Psoas muscle (tissue), 8 donors: ENCODE results near the gene LIMD2. TPM values are rescaled to one million over a fixed set of nuclear protein-coding genes. Genes with fewer than 3 reads are reported as not detected.

Experiments
- ATAC-seq, 4 donors: fragments of 200-7000 bp; cut with Tn5 transposase; one replicate each; pipeline ENCODE4 v1.9.1; 2020; ENCODE audit warnings: moderate library complexity in 3 of 4, mild to moderate bottlenecking in 2 of 4
- DNase-seq, 2 donors: peaks; one replicate each; pipeline ENCODE4 v3.0.0-alpha.2; 2020
- H3K27ac ChIP-seq: fragments of 200-600 bp; one replicate; pipeline ENCODE4 v1.8.0; 2022
- H3K27me3 ChIP-seq, 3 donors: fragments of 200-600 bp in 1 of 3; one replicate each; pipeline versions ENCODE4 v1.6.1 to v1.8.0; 2013 to 2022; ENCODE audit warnings: low read length in 2 of 3, mild to moderate bottlenecking in 2 of 3, moderate library complexity in 1 of 3; ENCODE audit not compliant: insufficient read depth in 3 of 3
- H3K36me3 ChIP-seq, 2 donors: fragments of 200-600 bp in 1 of 2; one replicate each; pipeline versions ENCODE4 v1.6.1 to v1.8.0; 2013 to 2022; ENCODE audit warnings: low read depth in 1 of 2, mild to moderate bottlenecking in 1 of 2, moderate library complexity in 1 of 2; ENCODE audit not compliant: insufficient read depth in 1 of 2
- H3K4me1 ChIP-seq: fragments of 200-600 bp; one replicate; pipeline ENCODE4 v1.8.0; 2022
- H3K4me3 ChIP-seq: fragments of 200-600 bp; one replicate; pipeline ENCODE4 v1.8.0; 2022; ENCODE audit warnings: mild to moderate bottlenecking
- H3K9me3 ChIP-seq: fragments of 200-600 bp; one replicate; pipeline ENCODE4 v1.8.0; 2022
- WGBS, 3 donors: extraction: QIAGEN DNeasy Blood & Tissue Kit; methylation state at CpG; one replicate each; pipeline versions ENCODE4 v1.1.6 to v1.1.7; 2013; 5-methylcytosine and 5-hydroxymethylcytosine counted together
- intact Hi-C, 2 donors: fragments of 100-400 bp; cut with DNase I; formaldehyde crosslinking; loops; one replicate each; pipeline versions ENCODE4 v1.11.0 to v1.14.2; 2022
- polyA plus RNA-seq, 3 donors: library from polyadenylated mRNA; stranded (reverse); fragments of 200-250 nt; gene quantifications; one replicate each; pipeline ENCODE4 v1.2.3, GENCODE V29; 2013
- total RNA-seq, 4 donors: library from RNA; stranded (reverse); fragmentation: NEBNext Ultra II Directional in 2 of 4; extraction: Animal tissue kit (Norgen Biotek cat#: 25700) in 2 of 4; gene quantifications; one replicate each; pipeline versions ENCODE4 v1.2.1 to v1.2.4, GENCODE V29; 2021 to 2023
- TF ChIP-seq, protein P1 (sequence below): fragments of 200-600 bp; IDR thresholded peaks from one replicate; pipeline ENCODE4 v1.8.0; 2022; ENCODE audit warnings: antibody characterized with exemption
- donor health status: healthy with polysubstance abuse.
- donor health status: DM: no; HTN: no; CAD: no; lungs with moderate emphysema.
- donor health status: Bipolar disorder and iron deficiency.
- donor health status: healthy.
- donor health status: DM: yes; HTN: yes; CAD: no.
- donor health status: DM: no; HTN: no; CAD: no.
- donor health status: DM: no; HTN: no; CAD: no.
- donor health status: DM: yes; HTN: yes; CAD: no.

LIMD2 gene
- total and polyA plus RNA-seq, 7 donors = 0.95 to 4.4 (median 2.7) TPM

DNA sequence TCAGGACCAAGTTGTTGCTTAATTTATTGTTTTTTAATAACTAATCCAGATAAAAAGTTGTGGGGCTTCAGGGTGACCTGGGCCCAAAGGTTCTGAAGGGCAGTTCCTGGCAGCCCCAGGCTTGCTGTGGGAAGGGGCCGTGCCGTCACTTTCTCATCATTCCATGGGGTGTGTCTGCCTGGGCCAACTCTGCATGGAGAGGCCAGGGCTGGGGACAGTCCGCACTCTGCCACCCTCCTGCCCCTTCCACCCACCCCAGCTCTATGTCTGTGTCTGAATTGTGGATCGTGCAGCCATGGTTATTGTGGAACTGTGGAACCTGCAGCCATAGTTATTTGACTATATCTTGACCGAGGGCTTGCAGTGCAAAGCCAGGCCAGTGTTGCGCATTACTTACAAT lies 4.0 kb downstream of the LIMD2 start:
- ATAC-seq = no peak

DNA sequence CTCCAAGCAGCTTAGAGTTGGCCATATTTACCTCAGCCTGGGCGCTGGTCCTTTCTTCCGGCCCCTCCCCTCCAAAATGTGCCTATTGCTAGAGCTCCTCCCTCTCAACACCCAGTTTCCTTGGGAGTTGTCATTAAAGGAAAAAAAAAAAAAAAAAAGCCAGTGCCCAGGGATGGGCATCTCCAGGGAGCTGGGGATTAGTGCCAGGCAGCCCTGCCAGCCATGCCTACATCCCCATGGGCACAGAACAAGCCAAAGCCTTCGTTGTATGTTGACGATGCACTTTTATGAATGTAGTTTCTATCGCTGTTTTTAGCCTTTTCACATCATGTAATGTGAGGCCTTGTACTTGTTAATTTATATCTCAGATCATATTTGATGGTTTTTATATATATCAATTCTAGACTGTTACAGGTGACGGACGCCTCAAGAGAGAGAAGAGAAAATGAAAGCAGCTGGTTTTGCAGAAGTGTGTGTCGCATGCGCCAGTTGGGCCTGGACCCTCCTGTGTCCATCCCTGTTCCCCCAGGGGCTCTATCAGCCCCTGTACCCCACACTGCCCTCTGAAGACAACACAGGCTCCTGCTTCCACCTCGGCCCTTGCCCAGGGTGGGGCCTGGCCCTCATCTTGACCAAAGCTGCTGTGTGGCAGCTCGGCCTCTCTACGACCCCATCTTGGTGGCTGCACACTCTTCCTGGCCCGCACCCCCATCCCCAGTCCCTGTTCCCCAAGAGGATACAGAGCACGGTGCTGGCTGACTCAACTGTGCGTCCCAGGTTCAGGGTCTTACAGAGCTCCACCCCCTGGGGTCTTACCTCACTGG lies 4.8 kb downstream of the LIMD2 start:
- no peaks in the 10 kb centered on the region for H3K9me3 ChIP-seq
- intact Hi-C loops = loop anchor here in 1 of 2 donors (5.0 kb wide), 1 partner anchor 142 kb away; no protein-coding TSS in a partner anchor
- ATAC-seq (no peak), DNase-seq (no peak)
- peaks cover 0 to 53% of the 10 kb centered on the region in 2 donors for H3K36me3 ChIP-seq
- H3K4me1 ChIP-seq = peaks cover 16% of the 10 kb centered on the region
- H3K4me3 ChIP-seq = no peak overlapping the region
- TF ChIP-seq, protein P1, sequence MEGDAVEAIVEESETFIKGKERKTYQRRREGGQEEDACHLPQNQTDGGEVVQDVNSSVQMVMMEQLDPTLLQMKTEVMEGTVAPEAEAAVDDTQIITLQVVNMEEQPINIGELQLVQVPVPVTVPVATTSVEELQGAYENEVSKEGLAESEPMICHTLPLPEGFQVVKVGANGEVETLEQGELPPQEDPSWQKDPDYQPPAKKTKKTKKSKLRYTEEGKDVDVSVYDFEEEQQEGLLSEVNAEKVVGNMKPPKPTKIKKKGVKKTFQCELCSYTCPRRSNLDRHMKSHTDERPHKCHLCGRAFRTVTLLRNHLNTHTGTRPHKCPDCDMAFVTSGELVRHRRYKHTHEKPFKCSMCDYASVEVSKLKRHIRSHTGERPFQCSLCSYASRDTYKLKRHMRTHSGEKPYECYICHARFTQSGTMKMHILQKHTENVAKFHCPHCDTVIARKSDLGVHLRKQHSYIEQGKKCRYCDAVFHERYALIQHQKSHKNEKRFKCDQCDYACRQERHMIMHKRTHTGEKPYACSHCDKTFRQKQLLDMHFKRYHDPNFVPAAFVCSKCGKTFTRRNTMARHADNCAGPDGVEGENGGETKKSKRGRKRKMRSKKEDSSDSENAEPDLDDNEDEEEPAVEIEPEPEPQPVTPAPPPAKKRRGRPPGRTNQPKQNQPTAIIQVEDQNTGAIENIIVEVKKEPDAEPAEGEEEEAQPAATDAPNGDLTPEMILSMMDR = no peak
- H3K27me3 ChIP-seq = peaks cover 0 to 16% (median 0%) of the 10 kb centered on the region in 3 donors
- no peak overlapping the region for H3K27ac ChIP-seq
- 70 to 77% (median 75%) methylated on average over 15 of the region's 15 CpGs for WGBS, 3 donors

More for the DNA sequence above, 4.0 kb downstream of the LIMD2 start:
- WGBS, 3 donors = 78 to 84% (median 84%) methylated on average over 6 of the region's 6 CpGs
- Histone ChIP-seq H3K27ac (no peak overlapping the region), H3K9me3 (no peaks in the 10 kb centered on the region), H3K36me3 (peaks cover 0 to 45% of the 10 kb centered on the region in 2 donors), H3K4me3 (no peak overlapping the region), H3K27me3 (peaks cover 0 to 22% (median 0%) of the 10 kb centered on the region in 3 donors), H3K4me1 (peaks cover 19% of the 10 kb centered on the region)
- intact Hi-C loops = loop anchor here in 1 of 2 donors (5.0 kb wide), 1 partner anchor 141 kb away; no protein-coding TSS in a partner anchor
- TF ChIP-seq, protein P1 = no peak
- no peak for DNase-seq

DNA sequence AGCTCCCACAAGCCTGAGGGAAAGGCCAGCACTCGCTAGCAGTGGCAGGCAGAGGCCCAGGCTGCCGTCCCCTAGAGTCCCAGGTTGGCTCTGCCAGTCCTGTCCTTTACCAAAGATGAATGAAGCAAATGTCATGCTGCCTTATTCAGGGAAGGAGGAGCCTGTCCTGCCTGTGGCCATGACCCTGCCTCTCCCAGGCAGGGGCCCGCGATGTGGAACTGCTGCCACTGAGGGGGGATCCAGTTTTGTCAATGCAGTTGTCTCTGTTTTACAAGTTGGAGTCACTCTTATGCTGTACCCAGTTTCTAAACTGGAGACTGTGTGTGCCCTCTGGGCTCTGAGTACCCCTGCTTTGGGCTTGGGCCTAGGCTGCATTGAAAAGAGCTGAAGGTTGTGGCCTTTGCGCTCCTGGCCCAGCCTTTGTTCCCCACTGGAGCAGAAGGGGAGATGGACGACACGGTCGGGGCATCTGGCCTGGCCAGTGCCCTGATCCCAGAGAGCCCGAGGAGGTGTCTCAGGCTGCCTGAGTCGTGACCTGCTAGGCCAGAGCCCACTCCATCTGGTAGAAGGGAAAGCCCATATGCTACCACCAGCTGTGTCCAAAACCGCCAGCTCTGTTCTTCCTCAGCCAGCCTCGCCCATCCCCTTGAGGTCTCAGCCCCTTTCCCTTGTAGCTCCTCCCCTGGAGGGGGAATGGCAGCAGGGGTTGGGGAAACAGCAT lies 5.5 kb downstream of the LIMD2 start:
- Histone ChIP-seq H3K27ac (no peak overlapping the region), H3K36me3 (peaks cover 0 to 60% of the 10 kb centered on the region in 2 donors), H3K4me3 (no peak overlapping the region), H3K27me3 (peaks cover 0 to 11% (median 0%) of the 10 kb centered on the region in 3 donors), H3K9me3 (no peaks in the 10 kb centered on the region), H3K4me1 (peaks cover 16% of the 10 kb centered on the region)
- DNase-seq = no peak
- 77 to 82% (median 82%) methylated on average over 12 of the region's 12 CpGs for WGBS, 3 donors
- no peak for ATAC-seq
- TF ChIP-seq, protein P1 = no peak
- intact Hi-C loops = no loop called here

DNA sequence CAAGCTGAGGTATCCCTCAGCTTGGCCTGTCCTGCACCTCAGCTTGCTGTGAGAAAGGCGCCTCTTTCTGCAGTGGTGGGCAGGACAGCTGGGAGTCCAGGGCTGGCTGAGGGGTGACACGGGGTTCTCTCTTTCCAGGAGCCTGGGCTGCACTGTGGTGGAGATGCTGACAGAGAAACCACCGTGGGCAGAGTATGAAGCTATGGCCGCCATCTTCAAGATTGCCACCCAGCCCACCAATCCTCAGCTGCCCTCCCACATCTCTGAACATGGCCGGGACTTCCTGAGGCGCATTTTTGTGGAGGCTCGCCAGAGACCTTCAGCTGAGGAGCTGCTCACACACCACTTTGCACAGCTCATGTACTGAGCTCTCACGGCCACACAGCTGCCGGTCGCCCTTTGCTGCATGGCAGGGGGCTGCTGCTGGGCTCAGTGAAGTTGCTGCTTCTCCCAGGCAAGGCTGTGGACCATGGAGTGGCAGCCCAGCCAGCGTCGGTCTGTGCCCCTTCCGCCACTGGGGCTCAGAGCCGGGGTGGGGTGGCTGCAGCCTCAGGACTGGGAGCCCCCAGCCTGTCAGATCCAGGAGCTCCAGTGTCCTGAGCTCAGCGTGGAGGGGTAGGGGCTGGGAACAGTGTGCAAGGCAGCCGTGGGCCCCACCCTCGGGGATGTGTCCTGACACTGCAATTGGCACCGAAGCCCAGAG lies 6.4 kb downstream of the LIMD2 start:
- ATAC-seq = no peak
- H3K4me1 ChIP-seq = peaks cover 9% of the 10 kb centered on the region
- no peak overlapping the region for H3K4me3 ChIP-seq
- 85 to 90% (median 90%) methylated on average over 18 of the region's 18 CpGs for WGBS, 3 donors
- H3K9me3 ChIP-seq = no peaks in the 10 kb centered on the region
- H3K36me3 ChIP-seq = peaks cover 0 to 69% of the 10 kb centered on the region in 2 donors
- peaks cover 0 to 3% (median 0%) of the 10 kb centered on the region in 3 donors for H3K27me3 ChIP-seq
- TF ChIP-seq, protein P1 = no peak
- no peak overlapping the region for H3K27ac ChIP-seq
- intact Hi-C loops = no loop called here
- no peak for DNase-seq
